NCI-H526 treated with DMSO at 0.1 percent for 48 hours (cell line): ENCODE results near the gene USP24.

ENCODE experiments used
- DNase-seq: peaks from one replicate; lab custom pipeline; 2025; lab: John Stamatoyannopoulos, UW

The USP24 gene

GRCh38 chr1:55215194-55216021, at the start of gene USP24:
Gene USP24, minus strand, starts transcription at chr1:55215364. Its CDS starts 251 bp downstream, at chr1:55215113.
- peak; percentile 68 for DNase-seq

DNA sequence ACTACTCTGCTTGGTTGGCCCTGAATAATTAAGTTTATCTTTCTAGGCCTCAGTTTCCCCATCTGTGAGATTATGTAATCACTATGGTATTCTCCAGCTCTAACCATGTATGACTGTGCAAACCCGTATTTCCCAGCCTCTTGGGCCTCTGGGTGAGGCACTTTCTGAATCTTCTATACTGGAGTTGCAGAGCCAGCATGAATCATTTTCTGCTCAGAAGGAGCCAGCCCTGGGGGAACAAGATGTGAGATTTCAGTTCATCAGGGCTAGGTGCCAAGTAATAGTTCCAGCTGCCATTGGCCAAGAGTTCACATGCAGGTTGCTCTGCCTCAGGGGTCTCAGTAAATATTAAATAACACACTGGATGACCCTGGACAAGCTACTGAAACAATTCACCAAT, 47.7 kb upstream of the USP24 start:
- no peak for DNase-seq

- DNase-seq: no peak
Observed at GRCh38 chr1:55259911-55260609, 44.9 kb upstream of the USP24 start.

DNA sequence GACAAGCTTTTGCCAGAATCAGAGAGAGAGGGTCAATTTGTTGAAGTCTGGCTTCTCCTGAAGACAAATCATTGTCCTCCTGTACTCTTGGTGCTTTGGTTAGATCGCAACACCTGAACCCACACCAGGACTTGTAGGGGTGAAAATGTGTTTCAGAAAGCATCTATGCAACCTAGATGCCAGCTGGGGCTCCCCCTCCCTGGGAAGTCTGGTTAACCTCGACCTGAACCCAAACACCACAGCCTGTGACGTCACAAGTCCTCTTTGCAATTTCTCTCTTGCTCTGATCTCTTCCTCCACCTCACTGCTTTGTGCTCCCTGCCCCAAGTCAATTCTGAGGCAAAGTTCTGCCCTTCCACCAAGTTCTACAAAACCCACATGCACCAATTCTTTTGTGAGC, 42.8 kb upstream of the USP24 start:
- no peak for DNase-seq

DNA sequence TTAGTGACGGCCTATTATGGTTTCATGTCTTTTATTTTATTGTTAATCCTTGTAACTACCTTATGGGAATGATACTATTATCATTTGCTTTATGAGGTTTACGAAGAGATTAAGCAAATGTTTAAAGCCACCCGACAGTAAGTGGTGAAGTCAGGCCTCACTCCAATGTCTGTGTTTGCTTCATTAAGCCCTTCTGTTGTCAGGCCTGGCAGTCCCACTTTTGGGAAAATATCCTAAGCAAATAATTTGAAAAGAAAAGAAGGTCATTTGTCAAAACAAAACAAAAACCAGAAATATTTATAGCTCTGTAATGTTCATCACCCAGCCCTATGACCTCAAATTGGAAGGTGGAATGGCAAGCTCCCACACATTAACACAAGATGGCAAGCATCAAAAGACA, 40.7 kb upstream of the USP24 start:
- DNase-seq: no peak

DNA sequence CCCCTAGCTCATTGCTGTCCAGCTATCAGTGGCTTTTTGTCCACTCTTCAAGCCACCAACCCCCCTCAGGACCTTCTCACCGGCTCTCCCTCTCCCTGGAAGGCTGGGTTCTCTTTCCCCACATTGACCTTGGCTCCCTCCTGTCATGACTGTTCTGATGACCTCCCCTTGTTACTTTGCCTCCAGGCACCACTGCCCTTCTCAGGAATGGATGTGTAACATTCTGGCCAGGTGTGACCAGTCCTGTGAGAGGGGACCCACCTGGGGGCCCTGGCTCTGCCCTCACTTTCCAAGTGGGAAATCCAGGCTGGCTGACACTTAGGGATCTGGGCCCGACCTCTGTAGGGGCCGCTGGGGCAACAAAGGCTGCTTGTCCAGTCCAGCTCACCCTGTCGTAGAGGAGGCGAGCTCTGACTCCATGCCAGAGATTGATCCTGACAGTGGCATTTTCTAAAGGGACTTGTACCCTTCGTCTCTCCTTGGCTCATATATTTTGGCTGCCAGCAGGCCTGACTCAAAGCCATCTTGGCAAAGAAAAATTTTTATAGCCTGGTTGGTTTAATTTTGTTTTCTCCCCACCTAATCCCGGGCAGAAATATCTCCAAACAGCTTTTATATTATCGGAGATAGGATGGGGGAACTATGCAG, 37.9 kb upstream of the USP24 start:
- DNase-seq: no peak

- no peak for DNase-seq
Observed at GRCh38 chr1:55250399-55251075, 35.4 kb upstream of the USP24 start.

DNA sequence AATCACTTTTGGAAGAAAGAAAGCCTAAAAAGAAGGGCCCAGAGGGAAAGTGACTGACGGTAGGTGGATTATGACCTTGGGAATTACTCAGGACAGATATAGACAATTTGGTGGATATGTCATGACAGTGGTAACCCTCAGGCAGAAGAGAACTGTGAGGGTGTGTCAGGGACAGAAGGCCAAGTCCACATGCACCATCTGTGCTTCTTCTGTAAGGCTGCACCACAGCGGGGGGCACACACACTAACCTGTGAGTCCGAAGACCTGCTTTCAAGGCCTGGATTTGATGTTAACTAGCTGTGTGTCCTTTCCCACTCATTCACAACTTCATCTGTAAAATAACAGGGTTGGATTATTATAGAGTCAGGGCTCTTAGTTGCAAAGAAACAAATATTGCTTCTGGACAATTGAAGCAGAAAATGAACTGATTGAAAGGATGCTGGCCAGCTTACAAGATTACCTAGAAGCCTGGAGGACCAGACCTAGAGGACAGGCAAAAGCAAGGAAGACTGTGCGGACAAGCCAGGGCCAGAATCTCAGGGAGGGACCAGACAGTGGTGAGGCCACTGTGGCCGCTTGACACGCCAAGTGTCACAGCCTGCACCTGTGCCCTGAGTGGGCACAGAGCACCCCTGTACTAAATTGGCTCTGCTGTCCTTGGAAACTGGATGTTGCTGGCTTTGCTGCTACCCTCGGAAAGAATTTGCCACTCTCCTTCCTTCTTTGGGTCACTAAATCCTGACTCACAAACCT, 34.7 kb upstream of the USP24 start:
- no peak for DNase-seq

DNA sequence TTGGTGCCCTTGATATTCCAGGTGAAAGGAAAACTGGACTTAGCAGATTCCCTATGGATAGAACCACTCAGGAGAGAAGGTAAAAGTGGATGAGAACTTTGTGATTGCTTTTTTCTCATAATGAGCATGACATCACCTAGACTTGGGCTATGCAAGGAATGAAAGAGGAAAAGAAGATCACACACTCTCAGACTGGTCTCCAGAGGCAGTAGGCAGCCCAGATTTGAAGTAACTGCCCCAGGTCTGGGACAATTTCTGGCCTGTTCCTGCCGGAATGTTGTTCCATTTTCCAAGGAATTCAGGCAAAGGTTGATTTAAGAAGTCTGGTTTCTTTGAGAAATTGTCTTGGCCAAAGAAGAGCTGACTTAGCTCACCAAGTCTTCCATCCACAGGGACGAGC, 31.7 kb upstream of the USP24 start:
- no peak for DNase-seq

DNA sequence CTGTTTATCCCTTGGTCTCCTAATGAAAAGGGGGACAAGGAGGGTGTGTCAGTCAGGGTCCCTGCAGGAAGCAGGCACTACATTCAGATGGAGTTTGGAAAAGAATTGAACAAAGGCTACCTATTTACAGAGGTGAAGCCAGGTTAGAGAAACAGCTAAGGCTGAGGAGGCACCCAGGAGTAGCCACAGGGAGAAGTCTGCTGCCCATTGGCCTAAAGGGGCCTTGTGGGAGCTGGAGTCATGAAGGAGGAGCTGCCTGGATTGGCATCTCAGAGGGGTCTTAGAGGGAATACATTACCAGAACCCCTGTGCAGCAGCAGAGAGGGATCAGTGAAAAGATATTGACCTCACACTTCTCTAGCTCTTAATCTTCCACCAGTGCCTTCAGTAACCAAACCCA, 31.2 kb upstream of the USP24 start:
- DNase-seq: no peak

DNA sequence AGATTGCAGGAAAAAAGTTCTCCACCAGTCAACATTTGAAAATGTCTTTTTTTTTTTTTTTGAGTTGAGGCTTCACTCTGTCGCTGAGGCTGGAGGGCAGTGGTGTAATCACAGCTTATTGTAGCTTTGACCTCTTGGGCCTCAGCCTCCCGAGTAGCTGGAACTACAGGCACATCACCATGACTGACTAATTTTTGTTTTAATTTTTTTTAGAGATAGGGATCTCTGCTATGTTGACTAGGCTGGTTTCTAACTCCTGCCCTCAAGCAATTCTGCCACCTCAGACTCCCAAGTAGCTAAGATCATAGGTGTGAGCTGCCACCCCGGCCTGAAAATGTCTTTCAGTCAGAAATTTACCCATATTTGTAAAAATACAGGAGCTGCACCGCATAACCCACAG, 30.6 kb upstream of the USP24 start:
- no peak for DNase-seq

GRCh38 chr1:55244476-55245099, 29.4 kb upstream of the USP24 start:
- no peak for DNase-seq

DNA sequence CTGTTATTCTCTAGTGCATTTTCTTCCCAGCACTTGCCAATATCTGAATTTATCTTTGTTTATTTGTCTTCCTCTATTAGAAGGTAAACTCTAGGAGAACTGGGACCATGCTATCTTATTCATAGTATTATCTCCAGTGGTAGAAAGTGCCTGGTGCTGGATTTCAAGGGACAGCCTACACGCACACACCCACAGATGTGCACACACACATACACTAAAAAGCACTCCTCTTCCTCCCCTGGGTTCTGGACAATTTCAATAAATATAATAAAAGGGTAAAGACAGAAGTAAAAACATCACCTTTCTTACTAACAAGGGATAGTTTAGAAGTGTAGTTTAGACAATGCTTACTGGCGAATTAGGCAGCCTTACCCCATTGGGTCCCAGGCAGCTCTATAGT, 28.5 kb upstream of the USP24 start:
- DNase-seq: no peak

- no peak for DNase-seq
Observed at GRCh38 chr1:55239548-55239947, 24.4 kb upstream of the USP24 start.

DNA sequence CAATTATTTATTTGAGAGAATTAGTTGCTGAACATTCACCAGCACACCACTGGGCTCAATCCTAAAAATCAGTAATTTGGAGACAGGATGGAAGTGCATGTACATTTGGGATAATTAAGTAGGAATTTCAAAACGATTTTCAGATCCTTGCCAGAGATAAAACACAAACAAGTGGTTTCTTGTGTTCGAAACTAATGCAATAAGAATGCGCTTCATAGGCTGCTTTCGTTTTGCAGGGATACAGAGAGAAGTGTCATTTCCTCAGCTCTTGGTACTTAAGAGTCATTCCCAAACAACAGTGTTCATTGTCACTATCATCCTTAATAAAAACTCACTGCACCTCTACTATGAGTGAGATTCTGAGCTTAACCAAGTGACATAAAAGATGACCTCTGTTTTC, 20.6 kb upstream of the USP24 start:
- DNase-seq: no peak

- no peak for DNase-seq
Observed at GRCh38 chr1:55234016-55234415, 18.9 kb upstream of the USP24 start.

DNA sequence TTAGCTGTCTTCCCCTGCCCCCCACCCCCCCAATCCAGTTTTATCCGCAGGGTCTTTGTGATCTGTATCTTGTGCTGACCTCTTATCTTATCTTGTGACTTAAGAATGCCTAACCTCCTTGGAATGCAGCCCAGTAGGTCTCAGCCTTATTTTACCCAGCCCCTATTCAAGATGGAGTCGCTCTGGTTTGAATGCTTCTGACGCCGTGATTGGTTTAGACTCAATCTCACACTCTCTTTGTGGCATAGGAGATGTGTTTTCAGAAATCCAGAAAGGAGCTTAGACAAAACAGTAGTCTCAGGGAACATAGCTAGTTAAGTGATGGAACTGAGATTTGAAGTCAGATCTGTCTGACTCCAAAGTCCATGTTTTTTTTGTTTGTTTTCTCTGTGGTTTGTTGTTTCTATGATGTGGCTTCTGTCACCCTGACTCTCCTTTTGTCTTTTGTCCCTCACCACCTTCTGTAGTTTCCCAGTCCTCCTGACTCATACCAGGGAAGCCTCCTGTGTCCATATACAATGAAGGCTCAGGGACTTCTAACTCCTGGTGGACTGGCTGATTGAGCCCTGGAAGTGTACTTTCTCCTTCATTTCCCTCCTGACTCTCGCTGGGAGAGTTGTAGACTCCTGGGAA, 18.1 kb upstream of the USP24 start:
- DNase-seq: no peak

- no peak for DNase-seq
Observed at GRCh38 chr1:55232448-55233144, 17.4 kb upstream of the USP24 start.

- no peak for DNase-seq
Observed at GRCh38 chr1:55231745-55232144, 16.6 kb upstream of the USP24 start.

DNA sequence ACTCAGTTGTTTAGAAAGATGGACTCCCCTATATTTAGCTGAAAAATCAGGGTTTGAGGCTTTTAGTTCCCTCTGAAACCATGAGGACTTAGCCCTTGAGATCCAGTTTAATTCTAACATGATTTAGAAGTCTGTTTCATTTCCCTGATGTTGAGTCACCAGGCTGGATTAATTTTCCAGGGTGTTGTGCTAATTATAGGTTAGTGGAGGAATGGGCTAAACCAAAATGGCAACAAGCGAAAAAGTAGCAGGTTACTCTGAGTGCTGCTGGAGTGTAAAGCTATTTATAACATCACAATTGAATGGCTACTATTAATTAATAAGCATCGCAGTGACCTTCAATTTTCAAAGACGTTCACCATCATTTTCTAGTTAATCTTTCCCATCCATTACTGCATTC, 15.5 kb upstream of the USP24 start:
- no peak for DNase-seq
